BLaER1 (cell line): ENCODE measurements around the gene ADAMTS20.

ENCODE experiments used
- H3K27ac ChIP-seq: shearing (Covaris generic); formaldehyde crosslinking; 2 replicates; pipeline ENCODE4 v1.8.1; 2022
- H3K27me3 ChIP-seq: shearing (Covaris generic); formaldehyde crosslinking; 2 replicates; pipeline ENCODE4 v1.8.1; 2022
- H3K36me3 ChIP-seq: shearing (Covaris generic); formaldehyde crosslinking; 2 replicates; pipeline ENCODE4 v1.8.1; 2022
- H3K4me1 ChIP-seq: shearing (Covaris generic); formaldehyde crosslinking; 2 replicates; pipeline ENCODE4 v1.8.1; 2022
- H3K4me2 ChIP-seq: shearing (Covaris generic); formaldehyde crosslinking; 2 replicates; pipeline ENCODE4 v1.8.1; 2022
- H3K4me3 ChIP-seq: shearing (Covaris generic); formaldehyde crosslinking; 2 replicates; pipeline ENCODE4 v1.8.1; 2022
- H3K9ac ChIP-seq: shearing (Covaris generic); formaldehyde crosslinking; 2 replicates; pipeline ENCODE4 v1.8.1; 2022
- H3K9me3 ChIP-seq: shearing (Covaris generic); formaldehyde crosslinking; 2 replicates; pipeline ENCODE4 v1.8.1; 2022
- H4K20me1 ChIP-seq: shearing (Covaris generic); formaldehyde crosslinking; 2 replicates; pipeline ENCODE4 v1.8.1; 2022
- Cebpa-rat ChIP-seq: shearing (Covaris generic); IDR thresholded peaks from 2 replicates; pipeline ENCODE4 v1.8.1; 2022

The ADAMTS20 gene

GRCh38 chr12:43325786-43326185 is 226.2 kb downstream of the ADAMTS20 start:
- Histone ChIP-seq H4K20me1 (no peaks in the 10 kb centered on the region), H3K27me3 (no peaks in the 10 kb centered on the region), H3K4me2 (no peak overlapping the region), H3K4me1 (no peaks in the 10 kb centered on the region), H3K4me3 (no peak overlapping the region), H3K9me3 (no peaks in the 10 kb centered on the region), H3K27ac (no peak overlapping the region), H3K36me3 (no peaks in the 10 kb centered on the region), H3K9ac (no peak overlapping the region)
- TF ChIP-seq Cebpa-rat: no peak

- Histone ChIP-seq H4K20me1 (no peaks in the 10 kb centered on the region), H3K36me3 (no peaks in the 10 kb centered on the region), H3K9ac (no peak overlapping the region), H3K27me3 (no peaks in the 10 kb centered on the region), H3K27ac (no peak overlapping the region), H3K9me3 (no peaks in the 10 kb centered on the region), H3K4me2 (no peak overlapping the region), H3K4me1 (no peaks in the 10 kb centered on the region), H3K4me3 (no peak overlapping the region)
- no peak for TF ChIP-seq Cebpa-rat
Measured at GRCh38 chr12:43320281-43320680, 231.7 kb downstream of the ADAMTS20 start.

GRCh38 chr12:43318021-43318420 is 234.0 kb downstream of the ADAMTS20 start:
- H3K27me3 ChIP-seq: no peaks in the 10 kb centered on the region
- no peaks in the 10 kb centered on the region for H4K20me1 ChIP-seq
- no peaks in the 10 kb centered on the region for H3K36me3 ChIP-seq
- no peak overlapping the region for H3K4me3 ChIP-seq
- H3K9me3 ChIP-seq: no peaks in the 10 kb centered on the region
- no peaks in the 10 kb centered on the region for H3K4me1 ChIP-seq
- no peak overlapping the region for H3K4me2 ChIP-seq
- no peak for TF ChIP-seq Cebpa-rat
- no peak overlapping the region for H3K9ac ChIP-seq
- no peak overlapping the region for H3K27ac ChIP-seq

DNA sequence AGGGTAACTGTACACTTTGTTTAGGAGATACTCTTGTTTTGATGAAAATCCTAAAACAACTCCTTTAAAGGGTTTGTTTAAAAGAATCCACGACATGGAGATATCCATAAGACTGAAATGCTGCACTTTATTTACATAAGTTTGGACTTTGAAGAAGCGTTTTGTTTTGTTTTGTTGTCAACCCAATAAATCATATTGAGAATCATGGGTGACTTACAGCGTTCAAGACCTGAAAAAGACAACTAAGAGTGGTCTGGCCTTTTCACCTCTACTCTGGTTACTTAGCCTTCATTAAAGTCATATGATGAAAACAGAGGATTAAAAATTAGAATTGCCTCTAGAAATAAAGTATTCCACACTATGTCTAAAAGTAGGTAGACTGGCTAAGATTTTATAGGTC is 234.8 kb downstream of the ADAMTS20 start:
- Histone ChIP-seq H3K9ac (no peak overlapping the region), H4K20me1 (no peaks in the 10 kb centered on the region), H3K36me3 (no peaks in the 10 kb centered on the region), H3K27ac (no peak overlapping the region), H3K4me3 (no peak overlapping the region), H3K4me1 (no peaks in the 10 kb centered on the region), H3K9me3 (no peaks in the 10 kb centered on the region), H3K27me3 (no peaks in the 10 kb centered on the region), H3K4me2 (no peak overlapping the region)
- no peak for TF ChIP-seq Cebpa-rat

- TF ChIP-seq Cebpa-rat: no peak
- Histone ChIP-seq H3K4me2 (no peak overlapping the region), H3K27ac (no peak overlapping the region), H4K20me1 (no peaks in the 10 kb centered on the region), H3K27me3 (no peaks in the 10 kb centered on the region), H3K9ac (no peak overlapping the region), H3K4me3 (no peak overlapping the region), H3K36me3 (no peaks in the 10 kb centered on the region), H3K9me3 (no peaks in the 10 kb centered on the region), H3K4me1 (no peaks in the 10 kb centered on the region)
Measured at GRCh38 chr12:43316520-43316919, 235.5 kb downstream of the ADAMTS20 start.

GRCh38 chr12:43315961-43316360 is 236.0 kb downstream of the ADAMTS20 start:
- no peak for TF ChIP-seq Cebpa-rat
- Histone ChIP-seq H3K4me2 (no peak overlapping the region), H3K27ac (no peak overlapping the region), H3K9ac (no peak overlapping the region), H3K27me3 (no peaks in the 10 kb centered on the region), H3K36me3 (no peaks in the 10 kb centered on the region), H3K4me1 (no peaks in the 10 kb centered on the region), H3K4me3 (no peak overlapping the region), H3K9me3 (no peaks in the 10 kb centered on the region), H4K20me1 (no peaks in the 10 kb centered on the region)

DNA sequence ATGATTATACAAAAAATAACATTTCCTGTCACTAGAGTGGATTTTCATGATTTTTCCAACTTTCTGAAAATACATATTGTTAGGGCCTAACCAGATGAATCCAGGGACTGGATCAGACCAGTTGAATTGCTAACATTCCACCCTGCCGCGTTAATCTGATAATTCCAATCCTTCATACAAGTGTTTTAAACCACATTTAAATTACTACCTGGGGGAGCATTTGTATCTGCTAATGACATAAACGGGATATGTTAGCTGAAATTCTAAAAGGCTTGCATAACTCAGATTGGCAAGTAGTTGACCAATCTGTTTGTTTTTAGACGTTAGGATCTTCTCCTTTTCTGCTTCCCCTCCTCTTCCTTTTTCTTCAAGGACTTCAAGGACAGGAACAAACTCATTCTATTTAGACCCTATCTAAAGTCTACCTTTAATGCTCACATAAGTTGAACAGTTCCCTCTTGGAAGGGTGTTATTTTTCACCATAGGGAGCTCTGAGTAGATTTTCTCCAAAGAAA is 239.0 kb downstream of the ADAMTS20 start:
- no peaks in the 10 kb centered on the region for H3K27me3 ChIP-seq
- no peaks in the 10 kb centered on the region for H3K4me1 ChIP-seq
- H3K4me3 ChIP-seq: no peak overlapping the region
- H4K20me1 ChIP-seq: no peaks in the 10 kb centered on the region
- no peaks in the 10 kb centered on the region for H3K9me3 ChIP-seq
- no peak for TF ChIP-seq Cebpa-rat
- no peaks in the 10 kb centered on the region for H3K36me3 ChIP-seq
- H3K4me2 ChIP-seq: no peak overlapping the region
- no peak overlapping the region for H3K27ac ChIP-seq
- H3K9ac ChIP-seq: no peak overlapping the region

- Histone ChIP-seq H3K9ac (no peak overlapping the region), H3K4me2 (no peak overlapping the region)
Measured at GRCh38 chr12:43310596-43310995, 241.4 kb downstream of the ADAMTS20 start.

GRCh38 chr12:43309959-43310358 is 242.0 kb downstream of the ADAMTS20 start:
- Histone ChIP-seq H3K4me1 (no peaks in the 10 kb centered on the region), H3K27me3 (no peaks in the 10 kb centered on the region), H3K36me3 (no peaks in the 10 kb centered on the region), H3K9me3 (no peaks in the 10 kb centered on the region), H4K20me1 (no peaks in the 10 kb centered on the region), H3K27ac (no peak overlapping the region), H3K9ac (no peak overlapping the region), H3K4me2 (no peak overlapping the region), H3K4me3 (no peak overlapping the region)
- no peak for TF ChIP-seq Cebpa-rat

More at GRCh38 chr12:43310596-43310995, 241.4 kb downstream of the ADAMTS20 start:
- H3K27ac ChIP-seq: no peak overlapping the region
- no peak overlapping the region for H3K4me3 ChIP-seq
- no peaks in the 10 kb centered on the region for H3K27me3 ChIP-seq
- no peaks in the 10 kb centered on the region for H3K9me3 ChIP-seq
- no peaks in the 10 kb centered on the region for H4K20me1 ChIP-seq
- TF ChIP-seq Cebpa-rat: no peak
- no peaks in the 10 kb centered on the region for H3K36me3 ChIP-seq
- no peaks in the 10 kb centered on the region for H3K4me1 ChIP-seq

DNA sequence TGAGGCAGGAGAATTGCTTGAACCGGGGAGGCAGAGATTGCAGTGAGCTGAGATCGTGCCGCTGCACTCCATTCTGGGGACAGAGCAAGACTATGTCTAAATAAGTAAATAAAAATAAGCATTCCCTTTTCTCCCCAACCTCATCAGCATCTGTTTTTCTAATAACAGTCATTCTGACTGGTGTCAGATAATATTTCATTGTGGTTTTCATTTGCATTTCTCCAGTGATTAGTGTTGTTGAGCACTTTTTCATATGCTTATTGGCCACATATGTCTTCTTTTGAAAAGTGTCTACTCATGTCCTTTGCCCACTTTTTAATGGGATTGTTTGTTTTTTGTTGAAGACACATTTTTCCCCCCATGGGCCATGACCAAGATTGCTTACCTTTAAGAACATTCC is 243.2 kb downstream of the ADAMTS20 start:
- Histone ChIP-seq H3K4me1 (no peaks in the 10 kb centered on the region), H3K9me3 (no peaks in the 10 kb centered on the region), H3K27me3 (no peaks in the 10 kb centered on the region), H3K27ac (no peak overlapping the region), H3K4me2 (no peak overlapping the region), H3K4me3 (no peak overlapping the region), H3K9ac (no peak overlapping the region), H4K20me1 (no peaks in the 10 kb centered on the region), H3K36me3 (no peaks in the 10 kb centered on the region)
- no peak for TF ChIP-seq Cebpa-rat

- no peaks in the 10 kb centered on the region for H3K36me3 ChIP-seq
- no peak overlapping the region for H3K4me2 ChIP-seq
- no peak overlapping the region for H3K9ac ChIP-seq
- H3K9me3 ChIP-seq: no peaks in the 10 kb centered on the region
- no peaks in the 10 kb centered on the region for H3K4me1 ChIP-seq
- H3K27me3 ChIP-seq: no peaks in the 10 kb centered on the region
- H3K4me3 ChIP-seq: no peak overlapping the region
- H3K27ac ChIP-seq: no peak overlapping the region
- H4K20me1 ChIP-seq: no peaks in the 10 kb centered on the region
- no peak for TF ChIP-seq Cebpa-rat
Measured at GRCh38 chr12:43307126-43307525, 244.9 kb downstream of the ADAMTS20 start.
